H1 (cell line): ENCODE data around the gene DYNC2I2. TPM values are rescaled to one million over a fixed set of nuclear protein-coding genes. Genes with fewer than 3 reads are reported as not detected.

Source experiments
- CBX5 ChIP-seq: fragments of 300-800, 300-1000 bp; sonication (generic); IDR thresholded peaks from 2 replicates; pipeline ENCODE4 v1.7.1; 2016; ENCODE audit warnings: antibody characterized with exemption, low read length, low read depth
- JUN ChIP-seq: IDR thresholded peaks from 2 replicates; pipeline ENCODE4 v1.6.1; 2011; ENCODE audit warnings: low read depth, mild to moderate bottlenecking, improper control_type of control experiment, low read length
- MAX ChIP-seq: IDR thresholded peaks from 2 replicates; pipeline ENCODE4 v1.6.1; 2012; ENCODE audit warnings: inconsistent platforms
- RBBP5 ChIP-seq: IDR thresholded peaks from 2 replicates; pipeline ENCODE4 v1.7.1; 2012; ENCODE audit warnings: low read depth, mild to moderate bottlenecking, inconsistent platforms, low read length, moderate library complexity, borderline replicate concordance
- SP1 ChIP-seq: IDR thresholded peaks from 2 replicates; pipeline ENCODE4 v1.6.1; 2011; ENCODE audit warnings: low read depth, low read length
- SRF ChIP-seq: IDR thresholded peaks from 2 replicates; pipeline ENCODE4 v1.6.1; 2011; ENCODE audit warnings: mild to moderate bottlenecking, low read depth, low read length, moderate library complexity
- SUZ12 ChIP-seq: fragments of 200-600 bp; sonication (generic); IDR thresholded peaks from 2 replicates; pipeline ENCODE4 v1.6.1; 2012; ENCODE audit warnings: mild to moderate bottlenecking, inconsistent platforms, low read length, moderate library complexity, mixed read lengths
- polyA plus RNA-seq, 7 experiments: library from polyadenylated mRNA; depleted of rRNA in 3 of 7; stranded (reverse) in 5 of 7; unstranded in 2 of 7; fragments of >200 nt in 5 of 7; fragments of 200-250 nt in 2 of 7; gene quantifications; 1 replicate in 5 of 7; 2 replicates in 1 of 7; 4 replicates in 1 of 7; pipeline versions ENCODE4 v1.2.1 to v1.2.3, GENCODE V29; 2011 to 2013; ENCODE audit warnings: missing spikeins in 2 of 7, mixed read lengths in 2 of 7
- total RNA-seq: library from RNA; stranded (reverse); fragmentation: NEBNext Ultra II Directional; extraction: Animal tissue kit (Norgen Biotek cat#: 25700); gene quantifications from 2 replicates; pipeline ENCODE4 v1.2.1, GENCODE V29; 2021

DYNC2I2 gene
- total and polyA plus RNA-seq, 2 of the 8 experiments (the other 6 are each of a cell fraction or from before 2014, with no cell fraction given): 58.0 to 78.5 TPM

- TF ChIP-seq CBX5 (no peak), RBBP5 (no peak), JUN (no peak), SP1 (no peak), SRF (no peak), MAX (no peak), SUZ12 (no peak)
- TF ChIP-seq, all 59 proteins: peak for 0
Observed at GRCh38 chr9:128621730-128622455, 34.8 kb downstream of the DYNC2I2 start (continued).
